GM12878 (cell line): Measurements from ENCODE around the gene ZNF415. TPM values are rescaled to one million over a fixed set of nuclear protein-coding genes. Genes with fewer than 3 reads are reported as not detected.

Experiments
- ATAC-seq: fragments of 200-7000 bp; cut with Tn5 transposase; 3 replicates; pipeline ENCODE4 v1.9.1; 2020; ENCODE audit warnings: mild to moderate bottlenecking, moderate library complexity
- BruUV-seq: library from RNA; stranded (reverse); fragments of 400-500 nt; replicated peaks from 2 replicates; lab custom pipeline; 2021; lab: Mats Ljungman, UMichigan
- CTCF ChIA-PET: fragments of 300-600 bp; sonication (Branson Sonifier 250); formaldehyde crosslinking; extraction: SDS; loops from one replicate; lab custom pipeline; 2021; ENCODE audit warnings: inconsistent platforms; lab: Yijun Ruan, JAX
- POLR2A ChIA-PET: fragments of 350-600 bp; formaldehyde crosslinking; extraction: SDS; loops from one replicate; lab custom pipeline; 2021; ENCODE audit warnings: inconsistent platforms; lab: Charles Lee
- RAD21 ChIA-PET: fragments of 300-600 bp; sonication (Branson Sonifier 250); formaldehyde crosslinking; loops from one replicate; lab custom pipeline; 2023; ENCODE audit warnings: antibody characterized with exemption; ENCODE audit not compliant: unreplicated experiment; lab: Charles Lee
- SMC1A ChIA-PET: fragments of 300-600 bp; sonication (Branson Sonifier 250); formaldehyde crosslinking; loops from one replicate; lab custom pipeline; 2023; ENCODE audit not compliant: unreplicated experiment, uncharacterized antibody; lab: Charles Lee
- DNase-seq: peaks from one replicate; pipeline ENCODE4 v3.0.0-alpha.2; 2011; ENCODE audit warnings: low read depth, low spot score
- FAIRE-seq: peaks from 3 replicates; lab custom pipeline; 2011; peaks lifted over from hg19 to GRCh38; lab: Jason Lieb, UNC
- H2AFZ ChIP-seq: 2 replicates; pipeline ENCODE4 v1.6.0; 2011; ENCODE audit warnings: low read depth, low read length, control low read depth; ENCODE audit not compliant: control insufficient read depth
- H3K27ac ChIP-seq: 2 replicates; pipeline ENCODE4 v1.5.1; 2011; ENCODE audit warnings: control low read depth; ENCODE audit not compliant: control insufficient read depth, insufficient read depth
- H3K27me3 ChIP-seq, 2 experiments: replicated peaks in 1 of 2; 2 replicates each; pipeline versions ENCODE4 v1.6.0 to v1.6.1; 2011; ENCODE audit warnings: low read length in 1 of 2; ENCODE audit not compliant: control insufficient read depth in 2 of 2, insufficient read depth in 2 of 2
- H3K36me3 ChIP-seq, 2 experiments: 2 replicates each; pipeline ENCODE4 v1.5.1; 2011; ENCODE audit warnings: low read length in 1 of 2; ENCODE audit not compliant: control insufficient read depth in 2 of 2, insufficient read depth in 2 of 2
- H3K4me1 ChIP-seq: 2 replicates; pipeline ENCODE4 v1.6.1; 2011; ENCODE audit warnings: mild to moderate bottlenecking, low read length, moderate library complexity, mixed read lengths; ENCODE audit not compliant: control insufficient read depth, insufficient read depth
- H3K4me2 ChIP-seq: 2 replicates; pipeline ENCODE4 v1.6.0; 2011; ENCODE audit warnings: control low read depth; ENCODE audit not compliant: control insufficient read depth, insufficient read depth
- H3K4me3 ChIP-seq: fragments of 200-600 bp; sonication (generic); 2 replicates; pipeline ENCODE4 v1.5.1; 2016
- H3K79me2 ChIP-seq: 2 replicates; pipeline ENCODE4 v1.6.0; 2011; ENCODE audit warnings: low read length; ENCODE audit not compliant: control insufficient read depth, insufficient read depth
- H3K9ac ChIP-seq: 2 replicates; pipeline ENCODE4 v1.8.0; 2011; ENCODE audit warnings: low read length, control low read depth, mixed read lengths; ENCODE audit not compliant: control insufficient read depth, insufficient read depth
- H3K9me3 ChIP-seq: replicated peaks from 3 replicates; pipeline ENCODE4 v1.5.1; 2011; ENCODE audit warnings: mild to moderate bottlenecking, low read length; ENCODE audit not compliant: control insufficient read depth, insufficient read depth
- H4K20me1 ChIP-seq: 2 replicates; pipeline ENCODE4 v1.6.0; 2011; ENCODE audit not compliant: control insufficient read depth, insufficient read depth
- ETV6 ChIP-seq, 2 experiments: fragments of 450-650 bp in 1 of 2; IDR thresholded peaks in 1 of 2; conservative IDR thresholded peaks in 1 of 2; 2 replicates each; pipeline ENCODE4 v1.6.1; 2014; ENCODE audit warnings: antibody characterized with exemption in 1 of 2, borderline replicate concordance in 1 of 2, low read depth in 1 of 2, mild to moderate bottlenecking in 1 of 2, moderate library complexity in 1 of 2
- HDAC6 ChIP-seq: fragments of 200-600 bp; sonication (generic); IDR thresholded peaks from one replicate; pipeline ENCODE4 v1.8.0; 2017; ENCODE audit warnings: antibody characterized with exemption; ENCODE audit not compliant: unreplicated experiment
- MXI1 ChIP-seq: fragments of 150-350 bp; IDR thresholded peaks from 2 replicates; pipeline ENCODE4 v1.6.1; 2011; ENCODE audit warnings: low read depth, mild to moderate bottlenecking, inconsistent platforms, low read length, improper control_type of control experiment
- NFXL1 ChIP-seq: fragments of 450-650 bp; IDR thresholded peaks from 2 replicates; pipeline ENCODE4 v1.6.1; 2017; ENCODE audit warnings: antibody characterized with exemption, mild to moderate bottlenecking, borderline replicate concordance
- PML ChIP-seq: IDR thresholded peaks from 2 replicates; pipeline ENCODE4 v1.6.1; 2012; ENCODE audit warnings: low read length, inconsistent platforms
- POU2F2 ChIP-seq: IDR thresholded peaks from 3 replicates; pipeline ENCODE4 v1.6.1; 2011; ENCODE audit warnings: low read depth, mild to moderate bottlenecking, low read length, borderline replicate concordance
- RB1 ChIP-seq: fragments of 450-650 bp; formaldehyde crosslinking; IDR thresholded peaks from 2 replicates; pipeline ENCODE4 v1.6.1; 2017; ENCODE audit warnings: mild to moderate bottlenecking, borderline replicate concordance
- RFX5 ChIP-seq: IDR thresholded peaks from 2 replicates; pipeline ENCODE4 v1.6.1; 2011; ENCODE audit warnings: low read depth, low read length, improper control_type of control experiment
- SMAD5 ChIP-seq: IDR thresholded peaks from 2 replicates; pipeline ENCODE4 v1.6.1; 2016; ENCODE audit warnings: antibody characterized with exemption, low read depth
- STAT3 ChIP-seq: IDR thresholded peaks from 2 replicates; pipeline ENCODE4 v1.6.1; 2011; ENCODE audit warnings: low read depth, low read length, improper control_type of control experiment
- ZBED1 ChIP-seq: IDR thresholded peaks from 2 replicates; pipeline ENCODE4 v1.6.1; 2016; ENCODE audit warnings: borderline replicate concordance
- ZBTB40 ChIP-seq: fragments of 450-650 bp; IDR thresholded peaks from 2 replicates; pipeline ENCODE4 v1.6.1; 2016; ENCODE audit warnings: mild to moderate bottlenecking, moderate library complexity, borderline replicate concordance
- ZNF217 ChIP-seq: fragments of 450-650 bp; IDR thresholded peaks from 2 replicates; pipeline ENCODE4 v1.6.1; 2017; ENCODE audit warnings: antibody characterized with exemption, mild to moderate bottlenecking
- WGBS: methylation state at CpG from one replicate; pipeline ENCODE4 v1.1.6; 2016; ENCODE audit warnings: low lambda C conversion rate; ENCODE audit not compliant: insufficient replicate concordance, insufficient coverage; ENCODE audit errors: missing lambda C conversion rate; 5-methylcytosine and 5-hydroxymethylcytosine counted together
- in situ Hi-C: fragments of 300-500 bp; cut with MboI; formaldehyde crosslinking; loops from 9 replicates; pipeline ENCODE4 v1.14.3; 2018; ENCODE audit warnings: mixed read lengths
- intact Hi-C: fragments of 100-400 bp; cut with micrococcal nuclease; formaldehyde crosslinking; loops from one replicate; pipeline ENCODE4 v1.14.2; 2022; ENCODE audit not compliant: unreplicated experiment
- polyA plus RNA-seq, 11 experiments: library from polyadenylated mRNA; depleted of rRNA in 4 of 11; unstranded in 6 of 11; stranded (reverse) in 5 of 11; fragments of >200 nt; fragmentation: Nextera tagmentation in 4 of 11; fragmentation: Illumina TruSeq in 1 of 11; extraction: Ambion mirVana in 4 of 11; extraction: Trizol in 1 of 11; gene quantifications; 1 replicate in 1 of 11; 2 replicates in 10 of 11; pipeline versions ENCODE4 v1.2.1 to v1.2.3, GENCODE V29; 2011 to 2016; ENCODE audit warnings: inconsistent platforms in 2 of 11, missing spikeins in 2 of 11, low read depth in 1 of 11
- total RNA-seq, 4 experiments: library from RNA; depleted of rRNA in 3 of 4; stranded (reverse); fragments of >200 nt in 3 of 4; fragmentation: Illumina TruSeq in 1 of 4; extraction: Trizol in 1 of 4; gene quantifications; 2 replicates each; pipeline versions ENCODE4 v1.2.1 to v1.2.3, GENCODE V29; 2013 to 2021
- TF ChIP-seq, protein P1 (sequence below): fragments of 450-650 bp; IDR thresholded peaks from 2 replicates; pipeline ENCODE4 v1.6.1; 2016; ENCODE audit warnings: mild to moderate bottlenecking

ZNF415 gene
- total and polyA plus RNA-seq, 10 of the 15 experiments (the other 5 are each of a cell fraction or from before 2014, with no cell fraction given), result 0.03 to 0.13 (median 0.05) TPM; not detected in 6

- Histone ChIP-seq H3K27me3 (no peaks in the 10 kb centered on the region), H3K4me3 (peak overlapping the region; percentile 59), H3K9ac (no peak overlapping the region), H2AFZ (no peak overlapping the region), H3K27ac (no peak overlapping the region), H3K4me2 (peak overlapping the region; percentile 54), H4K20me1 (no peaks in the 10 kb centered on the region), H3K79me2 (no peaks in the 10 kb centered on the region), H3K36me3 (no peaks in the 10 kb centered on the region), H3K4me1 (no peaks in the 10 kb centered on the region), H3K9me3 (peaks cover 9% of the 10 kb centered on the region; the same call in 2 of the 3 replicates)
- no peak for TF ChIP-seq RFX5
- TF ChIP-seq HDAC6, result no peak
- no peak for TF ChIP-seq POU2F2
- no peak for TF ChIP-seq ZNF217
- TF ChIP-seq, protein P1, sequence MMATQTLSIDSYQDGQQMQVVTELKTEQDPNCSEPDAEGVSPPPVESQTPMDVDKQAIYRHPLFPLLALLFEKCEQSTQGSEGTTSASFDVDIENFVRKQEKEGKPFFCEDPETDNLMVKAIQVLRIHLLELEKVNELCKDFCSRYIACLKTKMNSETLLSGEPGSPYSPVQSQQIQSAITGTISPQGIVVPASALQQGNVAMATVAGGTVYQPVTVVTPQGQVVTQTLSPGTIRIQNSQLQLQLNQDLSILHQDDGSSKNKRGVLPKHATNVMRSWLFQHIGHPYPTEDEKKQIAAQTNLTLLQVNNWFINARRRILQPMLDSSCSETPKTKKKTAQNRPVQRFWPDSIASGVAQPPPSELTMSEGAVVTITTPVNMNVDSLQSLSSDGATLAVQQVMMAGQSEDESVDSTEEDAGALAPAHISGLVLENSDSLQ, result no peak
- TF ChIP-seq PML, result no peak
- TF ChIP-seq RB1, result no peak
- TF ChIP-seq SMAD5, result no peak
- in situ Hi-C loops (no loop called here), intact Hi-C loops (no loop called here)
- 87% methylated on average over 7 of the region's 7 CpGs for WGBS
- CTCF ChIA-PET, result no interaction called here
- ATAC-seq, result no peak
- no peak for FAIRE-seq
- POLR2A ChIA-PET, result interaction anchor here (0.7 kb wide), 1 partner anchor 193 kb away, joined by 9 read pairs; no protein-coding TSS in a partner anchor
- RAD21 ChIA-PET, result no interaction called here
- no TSS peak for BruUV-seq
- SMC1A ChIA-PET, result interaction anchor here (0.6 kb wide), 1 partner anchor 61 kb away, joined by 3 read pairs; no protein-coding TSS in a partner anchor
- DNase-seq, result no peak
These were observed 24.9 kb upstream of the ZNF415 start for GRCh38 chr19:53157626-53158025.

DNA sequence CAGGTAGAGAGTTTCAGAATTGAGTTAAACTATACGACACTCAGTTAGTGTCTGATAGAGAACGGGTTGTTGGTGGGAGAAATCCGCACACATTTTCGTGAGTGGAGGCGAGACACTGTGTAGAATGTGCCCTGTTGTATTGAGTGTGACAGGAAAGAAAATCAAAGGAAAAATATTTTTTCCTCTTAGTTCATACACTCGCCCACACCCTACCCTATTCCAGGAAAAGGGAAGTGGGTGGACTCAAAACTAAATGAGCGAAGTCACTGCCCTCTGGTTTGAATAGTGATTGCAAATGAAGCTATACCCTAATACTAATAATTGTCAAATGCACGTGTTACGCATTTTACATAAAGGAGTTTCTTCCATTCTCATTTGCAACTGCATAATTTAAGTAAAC lies 24.1 kb upstream of the ZNF415 start:
- intact Hi-C loops (no loop called here), in situ Hi-C loops (no loop called here)
- ATAC-seq, result no peak
- SMC1A ChIA-PET, result no interaction called here
- H4K20me1 ChIP-seq, result no peaks in the 10 kb centered on the region
- H2AFZ ChIP-seq, result no peak overlapping the region
- no peak overlapping the region for H3K4me3 ChIP-seq
- no peak overlapping the region for H3K4me2 ChIP-seq
- WGBS, result 96% methylated on average over 9 of the region's 9 CpGs
- H3K27ac ChIP-seq, result no peak overlapping the region
- FAIRE-seq, result no peak
- no peak for DNase-seq
- H3K36me3 ChIP-seq, result no peaks in the 10 kb centered on the region
- no peaks in the 10 kb centered on the region for H3K27me3 ChIP-seq
- no TSS peak for BruUV-seq
- POLR2A ChIA-PET, result no interaction called here
- no peaks in the 10 kb centered on the region for H3K79me2 ChIP-seq
- peaks cover 9% of the 10 kb centered on the region; the same call in 2 of the 3 replicates for H3K9me3 ChIP-seq
- H3K4me1 ChIP-seq, result no peaks in the 10 kb centered on the region
- CTCF ChIA-PET, result no interaction called here
- RAD21 ChIA-PET, result no interaction called here
- no peak overlapping the region for H3K9ac ChIP-seq
- TF ChIP-seq NFXL1 (no peak), ETV6 (conservative IDR thresholded peaks at IDR 0.05 in 1 of 2, IDR thresholded peaks at IDR 0.05 in 1 of 2; ENCODE audit: borderline replicate concordance in 1 of 2, low read depth in 1 of 2) (no peak), ZBTB40 (no peak), STAT3 (no peak), ZBED1 (no peak), MXI1 (no peak)
